HT-29 (cell line): ENCODE results near the gene PRR18. TPM values are rescaled to one million over a fixed set of nuclear protein-coding genes. Genes with fewer than 3 reads are reported as not detected.

Experiments
- DNase-seq: peaks from one replicate; pipeline ENCODE4 v3.0.0-alpha.2; 2015; ENCODE audit warnings: low spot score
- total RNA-seq: library from RNA; depleted of rRNA; stranded (reverse); fragments of >200 nt; shearing (Covaris generic); gene quantifications from 2 replicates; pipeline ENCODE4 v1.2.3, GENCODE V29; 2014

The PRR18 gene
- total RNA-seq, 1 experiment from 2014 or later = not detected

DNA sequence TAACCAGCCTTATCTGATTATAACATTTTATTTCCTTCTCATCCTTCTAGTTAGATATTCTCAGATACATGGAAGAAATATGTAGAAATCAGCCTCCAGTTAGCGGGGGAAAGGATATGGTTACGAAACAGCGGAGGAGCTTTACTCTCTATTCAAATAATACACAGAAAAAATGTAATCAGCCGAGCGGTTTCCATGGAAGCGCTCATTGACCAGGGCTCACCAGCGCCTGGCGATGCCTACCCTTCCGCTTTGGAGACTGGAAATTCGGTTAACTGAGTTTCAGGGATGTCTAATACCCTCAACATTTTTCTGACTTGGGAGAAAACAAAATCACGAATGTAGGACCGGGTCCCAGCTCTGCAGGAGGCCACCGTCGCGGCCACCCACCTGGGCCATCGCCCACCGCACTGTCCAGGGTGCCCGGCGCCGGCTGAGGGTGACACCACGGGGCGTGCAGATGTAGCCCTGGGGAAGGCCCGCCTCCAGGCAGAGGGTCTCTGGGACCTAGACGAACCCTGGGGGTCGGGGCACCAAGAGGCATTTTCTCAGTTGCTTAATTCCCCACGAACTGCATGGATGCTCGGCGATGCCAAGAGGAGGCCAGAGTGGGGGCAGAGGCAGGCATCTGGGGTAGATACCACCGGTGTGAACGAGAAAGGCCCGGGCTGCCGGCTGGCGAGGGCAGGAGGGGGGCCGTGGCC lies 1.7 kb downstream of the PRR18 start:
- DNase-seq = no peak

DNA sequence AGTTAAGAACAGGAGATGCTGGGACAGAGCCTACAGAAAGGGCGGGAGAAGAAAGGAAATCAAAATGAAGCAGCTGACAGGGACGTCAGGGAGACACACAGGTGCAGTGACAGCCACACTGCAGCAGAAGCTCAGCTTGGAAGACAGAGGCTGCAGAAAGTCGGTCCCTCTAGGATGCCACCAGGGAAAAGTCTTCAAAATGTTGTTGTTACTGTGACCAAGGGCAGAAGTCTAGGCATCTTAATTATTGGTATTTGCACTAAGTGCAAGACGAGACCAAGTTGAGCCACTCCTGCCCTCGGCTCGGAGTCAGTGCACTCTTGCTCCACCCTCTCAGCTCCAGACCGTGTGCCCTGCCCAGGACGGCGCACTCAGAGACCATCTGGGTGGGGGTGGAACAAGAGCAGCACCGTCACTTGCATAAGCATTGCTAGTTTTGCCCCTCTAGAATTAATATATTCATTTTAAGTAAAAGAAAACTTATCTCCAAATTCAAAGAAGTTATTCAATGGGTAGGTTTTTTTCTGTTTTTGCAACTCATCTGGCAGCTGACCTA lies 2.6 kb downstream of the PRR18 start:
- DNase-seq = no peak

DNA sequence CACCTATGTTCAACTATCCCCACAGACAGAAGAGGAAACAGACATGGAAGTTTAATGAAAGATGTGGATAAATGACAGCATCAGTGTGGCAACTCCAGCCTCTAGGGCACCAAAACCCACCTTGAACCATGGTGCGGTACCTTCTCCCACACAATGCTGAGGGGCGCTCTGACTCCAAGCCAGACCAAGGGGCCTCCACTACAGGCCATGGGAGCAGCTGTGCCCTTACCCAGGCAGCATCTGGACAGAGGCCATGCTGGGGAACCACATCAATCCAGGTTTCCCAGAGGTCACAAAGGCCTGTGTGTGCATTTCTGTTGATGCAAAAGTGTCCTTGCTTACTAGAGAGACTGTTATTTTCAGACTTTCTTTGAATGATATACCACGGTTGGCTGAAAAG lies 4.1 kb downstream of the PRR18 start:
- no peak for DNase-seq

DNA sequence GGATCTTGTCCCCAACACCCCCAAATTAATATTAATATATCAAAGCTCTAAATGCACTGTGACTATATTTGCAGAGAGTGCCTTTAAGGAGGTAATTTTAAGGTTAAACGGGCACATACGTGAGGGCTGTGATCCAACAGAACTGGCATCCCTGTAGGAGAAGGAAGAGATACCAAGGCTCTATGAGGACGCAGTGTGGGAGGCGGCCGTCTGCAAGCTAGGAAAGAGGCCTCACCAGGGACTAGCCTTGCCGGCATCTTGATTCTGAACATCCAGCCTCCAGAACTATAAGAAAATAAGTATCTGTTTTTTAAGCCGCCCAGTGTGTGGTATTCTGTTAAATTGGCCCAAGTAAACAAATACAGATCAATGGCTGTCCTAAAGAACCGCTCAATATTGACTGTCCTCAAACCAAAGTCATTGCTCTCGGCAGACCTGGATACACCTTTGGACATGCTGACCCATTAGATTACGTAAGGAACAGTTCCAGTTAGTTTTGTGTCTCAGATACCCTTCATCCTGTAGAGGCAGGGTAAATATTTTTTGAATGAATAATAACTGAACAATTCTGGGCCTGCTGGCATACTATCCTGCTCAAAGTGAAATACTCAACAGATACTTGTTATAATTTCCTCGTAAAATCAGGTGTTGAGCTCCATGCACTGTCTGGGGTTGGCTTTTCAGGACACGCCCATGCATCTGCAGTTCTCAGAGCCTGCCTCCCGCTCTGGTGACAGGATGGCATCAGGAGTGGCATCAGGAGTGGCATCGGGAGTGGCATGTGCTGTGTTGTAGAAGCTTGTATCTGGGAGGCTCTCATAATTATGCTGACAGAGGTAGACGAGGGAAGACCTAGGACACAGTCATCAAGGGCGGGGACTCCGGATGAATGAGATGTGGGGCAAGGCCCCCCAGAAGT lies 6.3 kb downstream of the PRR18 start:
- DNase-seq = no peak

DNA sequence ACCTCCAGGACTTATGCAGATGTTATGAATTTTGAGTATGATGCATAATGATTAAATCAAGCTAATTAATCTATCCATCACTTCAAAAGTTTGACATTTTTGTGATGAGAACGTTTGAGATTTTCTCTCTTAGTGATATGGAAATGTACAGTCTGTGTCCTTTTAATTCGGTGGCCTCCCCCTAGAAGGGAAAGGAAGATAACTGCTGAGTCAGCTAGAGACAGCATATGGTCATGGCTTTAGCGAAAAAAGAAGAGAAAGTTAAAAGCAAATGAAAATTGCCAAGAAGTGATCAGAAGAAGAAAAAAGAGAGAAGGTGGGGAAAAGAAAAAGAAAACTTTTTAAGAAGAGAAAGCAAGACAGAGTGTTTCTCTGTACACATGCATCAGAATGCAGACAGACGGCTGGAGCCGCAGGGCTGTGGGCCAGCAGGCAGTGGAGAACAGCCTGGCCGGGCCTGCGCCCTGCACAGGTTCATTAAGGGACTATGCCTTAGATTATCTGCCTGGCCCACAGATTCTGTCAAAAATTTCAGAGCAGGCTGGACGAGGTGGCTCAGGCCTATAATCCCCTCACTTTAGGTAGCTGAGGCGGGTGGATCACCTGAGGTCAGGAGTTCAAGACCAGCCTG lies 7.7 kb downstream of the PRR18 start:
- no peak for DNase-seq

DNA sequence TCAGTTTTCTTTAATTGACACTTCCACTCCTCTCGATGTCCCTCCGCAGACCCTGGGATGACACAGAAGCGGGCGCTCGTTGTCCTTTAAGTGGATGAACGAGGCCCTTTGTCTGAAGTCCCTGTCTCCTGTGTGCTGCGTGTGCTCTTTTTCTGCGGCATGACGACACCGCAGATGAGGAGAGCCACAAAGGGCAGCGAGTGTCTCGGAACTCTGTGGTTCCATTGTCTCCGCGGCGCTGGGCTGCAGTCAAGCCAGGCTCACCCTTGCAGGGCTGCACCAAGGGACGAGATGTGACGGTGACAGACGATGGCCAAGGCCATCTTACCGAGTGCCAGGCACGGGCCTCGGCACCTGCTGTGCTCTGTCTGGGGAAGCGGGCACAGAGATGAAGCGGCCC lies 10.6 kb downstream of the PRR18 start:
- DNase-seq = no peak

DNA sequence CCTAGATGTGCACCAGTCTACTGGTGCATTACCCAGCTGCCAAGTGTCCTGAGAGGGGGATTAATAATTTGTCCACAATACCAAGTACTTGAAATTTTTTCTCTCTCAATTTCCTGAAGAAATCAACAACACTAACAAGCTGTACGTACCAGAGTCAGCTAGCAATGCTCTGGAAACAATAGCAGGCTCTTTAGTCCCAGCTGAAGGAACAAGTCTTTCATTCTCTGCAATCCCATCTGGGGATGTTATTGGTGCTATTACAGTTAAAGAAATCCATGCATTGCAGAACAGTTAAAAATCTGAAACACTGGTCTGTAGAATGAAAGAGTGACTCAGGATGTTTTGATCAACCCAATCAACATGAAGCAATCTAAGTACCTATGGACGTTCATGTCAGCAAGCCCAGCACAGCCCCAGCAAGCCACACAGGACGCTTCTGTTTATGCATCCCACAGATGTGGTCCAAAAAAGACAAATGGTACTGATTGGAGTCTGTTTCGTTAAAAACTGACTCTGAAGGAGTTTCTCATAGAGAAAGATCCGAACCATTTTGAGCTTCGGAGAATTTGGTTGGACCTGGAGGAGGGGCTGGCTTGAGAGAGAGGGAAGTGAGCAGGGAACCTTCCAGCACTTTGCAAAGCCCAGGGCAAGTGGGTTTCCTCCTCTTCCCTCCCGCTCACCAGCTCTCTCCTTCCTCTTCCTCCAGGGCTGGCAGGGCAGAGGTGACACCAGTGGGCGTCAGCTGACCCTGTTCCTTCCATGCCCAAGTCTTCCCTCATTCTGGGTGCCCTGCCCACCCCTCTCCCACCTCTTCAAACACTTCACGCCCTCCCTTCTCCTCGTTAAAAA lies 11.9 kb downstream of the PRR18 start:
- no peak for DNase-seq

DNA sequence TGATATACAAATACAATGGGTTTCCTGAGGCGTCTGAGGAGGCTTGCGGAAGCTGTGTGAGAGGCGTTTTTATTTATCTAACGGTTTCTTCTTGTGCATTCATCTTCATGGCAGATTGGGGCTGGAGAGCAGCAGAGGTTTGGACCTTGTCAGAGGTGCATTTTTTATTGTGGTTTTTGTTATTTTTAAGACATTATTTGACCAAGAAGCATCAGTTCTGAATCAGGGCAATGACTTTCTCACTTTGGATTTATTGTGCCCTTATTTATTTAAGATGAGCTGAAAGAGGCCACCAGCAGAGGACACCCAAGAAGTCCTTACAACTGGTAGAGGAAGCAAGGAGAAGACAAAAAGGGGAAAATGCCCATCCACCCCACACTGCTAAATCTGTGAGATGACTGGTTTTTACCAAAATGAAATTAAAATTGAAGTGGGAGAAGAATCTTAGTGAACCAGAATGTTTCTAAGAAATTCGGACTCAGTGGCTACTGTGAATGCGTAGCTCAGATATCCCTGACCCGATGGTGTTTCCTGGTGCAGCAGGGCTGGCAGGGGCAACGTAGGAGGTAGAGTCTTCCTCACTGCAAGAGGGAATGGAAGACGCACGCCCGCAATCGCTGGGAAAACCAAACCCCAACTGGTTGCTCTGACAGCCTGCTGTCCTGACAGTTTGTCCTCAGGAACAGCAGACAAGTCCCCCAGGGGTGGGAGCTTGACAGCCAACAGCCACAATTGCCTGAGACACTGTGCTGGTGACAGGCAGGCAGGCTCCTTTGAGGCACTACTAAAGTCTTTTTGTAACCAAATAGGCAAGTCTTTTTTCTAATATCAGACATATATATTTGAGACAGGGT lies 14.2 kb downstream of the PRR18 start:
- DNase-seq = no peak

DNA sequence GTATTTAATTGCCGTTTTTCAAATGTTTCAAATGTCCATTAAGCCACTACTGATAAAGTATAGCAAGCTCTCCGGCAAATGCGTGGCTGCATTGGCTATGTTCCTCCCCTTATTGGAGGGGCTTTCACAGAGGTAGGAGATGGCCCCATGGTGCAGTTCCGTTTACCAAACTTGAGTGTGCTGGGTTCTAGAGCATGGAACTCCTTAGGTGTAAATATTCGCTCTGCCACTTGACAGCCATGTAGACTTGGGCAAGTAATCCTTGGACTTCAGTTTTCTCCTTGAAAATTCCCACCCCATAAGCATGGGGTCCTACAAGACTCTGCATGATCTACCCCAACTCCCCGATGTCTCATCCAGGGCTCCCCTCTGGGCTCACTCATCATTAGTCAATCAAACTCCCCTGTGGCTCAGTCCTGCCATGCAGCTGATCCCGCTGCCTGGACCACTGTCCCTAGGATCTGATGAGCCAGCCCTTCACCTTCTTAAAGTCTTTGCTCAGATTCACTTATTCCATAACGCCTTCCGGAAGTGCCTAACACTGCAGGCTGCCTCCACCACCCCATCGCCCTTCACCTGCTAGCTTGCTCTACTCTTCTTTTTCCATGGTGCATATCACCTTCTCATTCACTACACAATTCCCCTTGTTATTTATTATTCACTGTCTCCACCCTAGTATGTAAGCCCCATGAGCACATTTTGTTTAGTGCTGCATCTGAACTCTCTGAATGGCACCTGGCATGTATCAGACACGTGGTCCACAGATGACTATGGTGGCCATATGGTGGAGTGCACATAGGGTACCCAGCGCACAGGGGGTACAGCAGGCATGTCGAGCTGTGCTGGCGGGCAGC lies 18.8 kb downstream of the PRR18 start:
- no peak for DNase-seq

DNA sequence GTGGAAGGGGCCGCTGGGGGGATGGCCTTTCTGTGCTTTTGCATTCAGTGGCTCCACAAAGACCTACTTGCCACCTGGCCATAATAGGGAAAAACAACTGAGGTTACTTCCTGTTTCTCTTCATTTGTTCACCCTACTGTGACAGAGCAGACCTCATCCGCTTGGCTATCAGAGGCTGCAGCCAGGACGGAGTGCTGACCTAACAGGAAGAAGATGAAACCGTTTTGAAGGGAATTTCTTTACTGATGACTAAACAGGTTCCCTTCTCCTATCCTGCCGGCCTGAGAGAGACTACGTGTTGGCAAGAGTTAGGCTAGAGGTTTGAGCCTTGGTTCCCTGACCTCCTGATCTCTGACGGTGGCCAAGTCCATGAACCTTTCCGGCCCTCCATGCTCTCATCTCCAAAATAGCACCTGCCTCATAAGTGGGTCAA lies 21.3 kb downstream of the PRR18 start:
- no peak for DNase-seq

DNA sequence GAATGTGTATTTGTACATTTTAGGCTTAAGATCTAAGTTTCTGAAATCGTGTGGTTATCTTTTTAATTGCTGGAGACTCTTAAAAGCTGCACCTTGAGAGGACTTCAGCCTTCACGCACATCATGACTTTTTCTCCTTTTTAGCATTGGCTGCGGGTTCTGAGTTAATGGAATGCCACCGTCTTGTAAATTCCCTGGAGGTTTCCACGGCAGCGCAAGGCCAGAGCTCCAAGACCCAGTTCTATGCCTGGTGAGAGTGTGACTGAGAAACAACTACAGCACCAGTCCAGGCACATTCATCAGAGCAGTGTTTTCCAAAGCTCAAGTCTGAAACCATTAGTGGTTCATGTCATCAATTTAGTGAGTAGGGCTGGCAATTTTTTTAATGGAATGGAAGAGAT lies 23.0 kb downstream of the PRR18 start:
- no peak for DNase-seq

DNA sequence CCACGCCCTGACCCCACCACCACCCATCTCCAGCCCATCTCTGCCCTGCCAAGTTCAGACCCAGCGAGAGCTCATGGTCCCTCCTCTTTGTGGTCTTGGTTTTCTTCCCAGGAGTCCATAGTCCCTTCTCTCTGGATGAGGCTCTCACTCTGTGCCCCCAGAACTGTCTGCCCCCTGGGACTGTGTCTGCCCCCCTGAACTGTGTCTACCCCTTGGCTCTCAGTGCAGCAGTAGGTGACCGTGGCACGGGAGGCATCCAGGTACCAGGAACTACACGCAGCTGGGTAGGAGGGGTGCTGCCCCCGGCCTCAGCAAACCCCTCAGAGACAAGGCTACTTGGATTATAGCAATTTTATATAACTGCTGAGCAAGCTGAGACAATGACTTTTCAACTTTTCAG lies 23.6 kb downstream of the PRR18 start:
- no peak for DNase-seq

DNA sequence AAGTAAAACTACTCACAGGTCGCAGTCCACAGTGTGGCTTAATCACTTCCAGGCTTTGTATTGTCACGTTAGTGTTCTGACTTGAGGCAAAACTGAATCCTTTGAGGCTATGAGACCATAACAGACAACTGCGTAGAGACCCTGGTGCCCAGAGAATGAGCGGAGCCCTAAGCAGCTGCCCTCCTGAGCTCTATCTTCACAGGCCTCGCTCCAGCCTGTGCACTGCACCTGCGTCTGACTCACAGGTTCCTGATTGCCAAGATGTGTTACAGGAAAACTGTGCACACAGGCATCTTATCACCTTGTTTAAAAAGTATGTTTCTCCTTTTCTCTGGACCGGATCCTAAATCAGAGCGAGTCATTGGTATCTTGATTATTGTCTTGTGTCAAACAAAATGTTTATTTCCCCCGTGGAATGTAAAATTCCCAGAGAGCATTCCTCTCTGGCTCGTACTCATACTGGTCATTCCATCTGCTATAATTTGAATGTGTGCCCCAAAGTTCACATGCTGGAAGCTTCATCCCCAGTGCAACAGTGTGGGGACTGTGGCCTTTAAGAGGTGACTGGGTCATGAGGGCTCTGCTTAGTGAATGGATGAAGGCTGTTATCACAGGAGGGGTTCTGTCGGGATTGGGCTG lies 25.7 kb downstream of the PRR18 start:
- DNase-seq = no peak

DNA sequence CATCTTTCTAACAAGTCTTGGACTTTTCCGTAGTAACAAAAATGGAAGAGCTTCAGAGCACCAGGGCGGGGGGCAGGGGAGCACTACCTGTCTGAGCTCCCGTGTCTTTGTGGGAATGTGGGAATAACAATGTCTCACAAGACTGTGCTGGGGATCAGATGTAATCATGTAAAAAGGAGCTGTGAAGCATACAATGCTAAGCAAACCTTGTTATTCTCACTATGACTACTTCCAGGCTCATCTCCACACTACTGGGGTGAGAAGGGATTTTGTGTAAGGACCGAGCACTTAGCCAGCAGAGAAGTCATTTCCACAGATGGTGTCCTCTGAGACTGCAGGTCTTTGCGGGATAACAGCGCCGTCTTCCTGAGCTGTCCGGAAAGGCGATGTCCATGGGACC lies 27.1 kb downstream of the PRR18 start:
- no peak for DNase-seq

DNA sequence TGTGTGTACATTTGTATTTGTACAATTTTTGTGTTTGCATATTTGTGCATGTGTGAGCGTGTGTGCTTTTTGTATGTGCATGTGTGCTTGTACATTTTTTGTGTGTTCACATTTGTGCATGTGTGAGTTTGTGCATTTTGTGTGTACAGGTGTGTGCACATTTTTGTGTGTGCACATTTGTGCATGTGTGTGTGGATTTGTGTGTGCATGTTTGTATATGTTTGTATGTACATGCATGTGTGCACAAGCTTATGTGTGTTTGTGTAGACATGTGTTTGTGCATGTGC lies 28.9 kb downstream of the PRR18 start:
- DNase-seq = no peak

DNA sequence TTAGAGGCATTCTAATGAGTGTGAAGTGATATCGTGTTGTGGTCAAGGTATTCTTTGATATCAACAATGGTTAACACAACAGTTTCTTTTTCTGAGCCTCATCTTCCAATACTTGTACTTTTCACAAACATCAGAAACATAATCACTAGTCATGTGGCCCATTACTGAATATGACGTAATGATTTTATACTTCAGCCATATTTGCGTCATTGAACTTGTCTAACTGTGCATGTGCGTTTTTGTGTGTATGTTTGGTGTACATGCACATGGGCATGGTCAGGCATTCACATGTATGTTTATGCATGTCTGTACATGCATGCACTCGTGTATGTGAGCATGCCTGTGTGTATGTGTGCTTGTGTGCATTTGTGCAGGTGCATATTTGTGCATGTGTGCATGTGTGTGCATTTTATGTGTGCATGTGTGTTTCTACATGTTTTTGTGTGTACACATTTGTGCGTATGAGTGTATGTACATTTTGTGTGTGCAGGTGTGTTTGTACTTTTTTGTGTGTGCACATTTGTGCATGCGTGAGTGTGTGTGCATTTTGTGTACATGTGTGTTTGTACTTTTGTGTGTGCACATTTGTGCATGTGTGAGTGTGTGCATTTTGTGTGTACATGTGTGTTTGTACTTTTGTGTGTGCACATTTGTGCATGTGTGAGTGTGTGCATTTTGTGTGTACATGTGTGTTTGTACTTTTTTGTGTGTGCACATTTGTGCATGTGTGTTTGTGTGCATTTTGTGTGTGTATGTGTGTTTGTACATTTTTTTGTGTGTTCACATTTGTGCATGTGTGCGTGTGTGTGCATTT lies 29.4 kb downstream of the PRR18 start:
- no peak for DNase-seq

DNA sequence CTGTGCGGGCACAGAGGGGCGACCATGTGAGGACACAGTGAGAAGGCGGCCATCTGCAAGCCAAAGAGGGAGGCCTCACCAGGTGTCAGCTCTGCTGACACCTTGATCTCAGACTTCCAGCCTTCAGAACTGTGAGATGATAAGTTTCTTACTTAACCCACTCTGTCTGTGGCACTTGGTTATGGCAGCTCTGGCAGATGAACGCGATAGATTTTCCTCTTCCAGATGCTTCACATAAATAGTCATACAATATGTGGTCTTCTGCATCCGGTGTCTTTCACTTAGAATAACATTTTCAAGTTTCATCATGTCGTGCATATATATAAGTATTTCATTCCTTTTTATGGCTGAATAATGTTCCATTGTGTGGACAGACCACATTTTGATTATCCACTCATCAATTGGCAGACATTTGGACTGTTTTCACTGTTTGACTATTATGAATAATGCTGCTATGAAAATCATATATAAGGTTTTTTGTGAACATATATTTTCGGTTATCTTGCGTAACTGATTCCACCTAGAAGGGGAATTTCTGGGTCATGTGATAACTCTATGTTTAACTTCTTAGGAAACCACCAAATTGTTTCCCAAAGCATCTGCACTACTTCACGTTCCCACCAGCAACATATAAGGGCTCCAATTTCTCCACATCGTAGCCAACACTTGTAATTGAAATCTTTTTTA lies 30.2 kb downstream of the PRR18 start:
- no peak for DNase-seq

DNA sequence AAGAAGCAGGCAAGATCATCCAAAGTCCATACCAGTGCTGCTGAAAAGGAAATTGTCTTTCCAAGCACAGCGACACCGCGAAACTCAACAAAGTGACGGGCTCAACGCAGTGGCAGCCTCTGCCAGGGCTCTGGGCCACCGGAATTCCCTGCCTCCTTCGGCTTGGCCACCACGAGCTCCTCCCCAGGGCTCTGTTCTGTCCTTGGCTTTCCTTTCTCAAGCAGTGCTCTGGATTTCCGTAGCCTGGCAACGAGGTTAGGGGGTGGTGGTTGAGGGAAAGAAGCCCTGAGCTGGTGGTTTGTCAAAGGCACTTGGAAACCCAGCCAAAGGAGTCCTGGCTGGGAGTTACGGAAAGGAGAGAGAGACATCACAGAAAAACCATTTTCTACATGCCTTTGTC lies 31.2 kb downstream of the PRR18 start:
- no peak for DNase-seq
